Astrocyte of the spinal cord (primary cell): ENCODE measurements around the gene SEMA4B.

Source experiments
- DNase-seq: peaks from one replicate; pipeline ENCODE4 v3.0.0; 2011; ENCODE audit warnings: low read depth, low spot score
- H3K4me3 ChIP-seq: 2 replicates; pipeline ENCODE4 v1.5.1; 2011; ENCODE audit warnings: low read depth, mild to moderate bottlenecking, low read length, moderate library complexity
- in situ Hi-C: cut with HindIII; loops from 2 replicates; pipeline ENCODE4 v1.10.0; 2017; ENCODE audit warnings: low sequenced_read_pairs
- TF ChIP-seq, protein P1 (sequence below): IDR thresholded peaks from 2 replicates; pipeline ENCODE4 v1.5.1; 2012; ENCODE audit warnings: low read depth, mild to moderate bottlenecking, low read length, inconsistent platforms

The SEMA4B gene

DNA sequence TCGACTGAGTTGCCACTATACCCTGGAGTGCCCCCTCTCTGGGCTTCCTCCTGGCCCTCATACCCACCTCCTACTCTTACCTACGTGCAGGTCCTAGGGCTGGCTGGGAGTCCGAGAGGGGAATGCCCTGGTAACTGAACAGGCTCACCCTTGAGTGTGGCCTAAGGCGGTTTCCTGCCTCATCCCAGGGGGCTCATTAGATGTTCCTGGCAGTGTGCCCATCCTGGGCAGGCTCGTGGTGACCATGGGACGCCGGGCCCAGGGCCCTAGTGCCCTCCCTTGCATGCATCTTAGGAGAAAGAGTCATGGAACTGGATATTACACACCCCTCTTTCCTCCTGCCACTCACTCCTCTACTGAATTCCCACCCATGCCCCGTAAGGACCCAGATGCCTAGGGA lies 2.8 kb downstream of the SEMA4B start:
- peak; percentile 42 for DNase-seq
- TF ChIP-seq, protein P1, sequence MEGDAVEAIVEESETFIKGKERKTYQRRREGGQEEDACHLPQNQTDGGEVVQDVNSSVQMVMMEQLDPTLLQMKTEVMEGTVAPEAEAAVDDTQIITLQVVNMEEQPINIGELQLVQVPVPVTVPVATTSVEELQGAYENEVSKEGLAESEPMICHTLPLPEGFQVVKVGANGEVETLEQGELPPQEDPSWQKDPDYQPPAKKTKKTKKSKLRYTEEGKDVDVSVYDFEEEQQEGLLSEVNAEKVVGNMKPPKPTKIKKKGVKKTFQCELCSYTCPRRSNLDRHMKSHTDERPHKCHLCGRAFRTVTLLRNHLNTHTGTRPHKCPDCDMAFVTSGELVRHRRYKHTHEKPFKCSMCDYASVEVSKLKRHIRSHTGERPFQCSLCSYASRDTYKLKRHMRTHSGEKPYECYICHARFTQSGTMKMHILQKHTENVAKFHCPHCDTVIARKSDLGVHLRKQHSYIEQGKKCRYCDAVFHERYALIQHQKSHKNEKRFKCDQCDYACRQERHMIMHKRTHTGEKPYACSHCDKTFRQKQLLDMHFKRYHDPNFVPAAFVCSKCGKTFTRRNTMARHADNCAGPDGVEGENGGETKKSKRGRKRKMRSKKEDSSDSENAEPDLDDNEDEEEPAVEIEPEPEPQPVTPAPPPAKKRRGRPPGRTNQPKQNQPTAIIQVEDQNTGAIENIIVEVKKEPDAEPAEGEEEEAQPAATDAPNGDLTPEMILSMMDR, result no peak
- no peak overlapping the region for H3K4me3 ChIP-seq
- in situ Hi-C loops, result no loop called here

GRCh38 chr15:90205050-90205848 lies 4.1 kb downstream of the SEMA4B start:
- no peak for DNase-seq
- in situ Hi-C loops, result no loop called here
- TF ChIP-seq, protein P1, result no peak
- H3K4me3 ChIP-seq, result no peak overlapping the region

- in situ Hi-C loops, result no loop called here
- DNase-seq, result no peak
- TF ChIP-seq, protein P1, result no peak
- H3K4me3 ChIP-seq, result no peak overlapping the region
Measured at GRCh38 chr15:90205886-90206285, 4.8 kb downstream of the SEMA4B start.

DNA sequence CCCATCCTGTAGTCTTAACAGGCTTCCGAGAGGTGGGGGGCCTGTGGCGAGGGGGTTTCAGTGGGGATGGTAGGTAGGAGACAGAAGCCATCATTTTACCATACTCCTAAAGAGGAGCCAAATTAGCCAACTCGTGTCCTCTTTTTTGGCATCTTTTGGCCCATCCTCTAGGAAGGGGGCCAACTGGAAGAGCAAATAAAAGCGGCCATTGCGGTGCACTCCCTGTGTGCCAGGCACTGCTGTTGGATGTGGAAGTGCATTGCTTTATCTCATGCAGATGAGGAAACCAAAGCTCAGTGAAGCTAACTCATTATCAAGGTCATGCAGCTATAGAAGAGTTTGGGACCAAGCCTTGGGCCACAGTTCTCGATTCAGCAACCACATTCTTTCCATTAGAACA lies 6.1 kb downstream of the SEMA4B start:
- TF ChIP-seq, protein P1, result no peak
- no peak for DNase-seq
- in situ Hi-C loops, result no loop called here
- no peak overlapping the region for H3K4me3 ChIP-seq

DNA sequence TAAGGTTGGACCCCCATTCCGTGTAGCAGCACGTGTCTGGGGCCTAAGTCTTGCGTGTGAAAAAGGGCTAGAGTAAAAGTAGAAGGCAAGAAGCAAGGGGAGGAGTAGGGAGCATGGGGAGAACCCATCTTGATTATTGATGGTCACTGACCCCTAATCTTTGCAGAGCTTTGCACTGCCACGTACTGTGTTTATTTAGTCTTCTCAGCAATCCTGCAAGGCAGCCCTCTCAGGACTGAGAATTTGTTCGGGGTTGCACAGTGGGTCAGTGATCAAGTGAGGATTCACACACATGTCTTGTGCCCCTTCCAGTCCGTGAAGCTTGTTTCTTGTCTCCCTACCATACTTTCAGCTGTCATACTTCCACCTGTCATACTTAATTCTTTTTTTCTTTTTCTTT lies 7.2 kb downstream of the SEMA4B start:
- no peak overlapping the region for H3K4me3 ChIP-seq
- TF ChIP-seq, protein P1, result no peak
- no peak for DNase-seq
- in situ Hi-C loops, result no loop called here

DNA sequence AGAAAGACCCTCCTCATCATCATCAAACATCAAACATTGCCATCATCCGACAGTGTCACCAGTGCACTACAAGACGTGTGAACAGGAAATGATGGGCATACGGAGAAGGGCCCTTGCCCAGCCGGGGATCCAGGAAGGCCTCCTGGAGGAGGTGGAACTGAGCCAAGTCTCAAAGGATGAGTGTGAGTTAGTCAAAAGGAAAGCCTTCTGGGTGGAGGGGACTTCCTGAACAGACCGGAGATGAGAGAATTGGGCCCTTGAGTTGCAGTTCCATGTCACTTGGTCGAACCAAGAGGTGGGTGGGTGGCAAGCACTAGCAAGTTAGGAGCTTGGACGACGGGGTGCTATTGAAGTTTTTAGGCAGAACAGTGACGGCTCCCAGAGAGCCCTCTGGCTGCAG lies 8.5 kb downstream of the SEMA4B start:
- no peak overlapping the region for H3K4me3 ChIP-seq
- in situ Hi-C loops, result no loop called here
- TF ChIP-seq, protein P1, result no peak
- DNase-seq, result no peak
